Caki2 (cell line): Measurements from ENCODE around the gene CDH13. TPM values are rescaled to one million over a fixed set of nuclear protein-coding genes. Genes with fewer than 3 reads are reported as not detected.

Experiments
- DNase-seq: peaks from one replicate; pipeline ENCODE4 v3.0.0-alpha.2; 2015; ENCODE audit warnings: low read depth
- in situ Hi-C: cut with HindIII; loops from 2 replicates; pipeline ENCODE4 v1.10.0; 2016; ENCODE audit warnings: low sequenced_read_pairs, low pct_unique_long_range_greater_than_20kb, mixed read lengths
- total RNA-seq: library from RNA; depleted of rRNA; stranded (reverse); fragments of >200 nt; shearing (Covaris generic); gene quantifications from 2 replicates; pipeline ENCODE4 v1.2.3, GENCODE V29; 2014; ENCODE audit warnings: low replicate concordance

The CDH13 gene
- total RNA-seq, 1 experiment from 2014 or later: not detected

DNA sequence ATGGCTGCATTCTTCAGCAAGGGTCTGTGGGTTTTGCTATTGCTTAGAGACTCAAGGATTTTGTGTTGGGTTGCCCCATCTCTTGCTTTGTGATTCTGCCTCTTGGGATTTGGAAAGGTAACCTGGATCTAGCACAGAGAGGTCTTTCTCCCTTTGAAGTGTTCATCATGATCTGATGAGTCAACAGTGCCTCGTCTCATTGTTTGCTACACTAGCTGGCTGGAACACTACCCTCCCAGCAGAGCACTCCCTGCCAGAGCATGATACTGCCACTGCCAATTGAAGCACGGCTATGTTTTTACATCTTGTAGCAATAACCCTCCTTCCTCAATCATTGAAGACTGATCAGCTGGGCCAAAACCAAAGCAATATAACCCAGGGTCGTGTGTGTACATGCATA lies 361.0 kb downstream of the CDH13 start:
- in situ Hi-C loops: no loop called here
- no peak for DNase-seq

DNA sequence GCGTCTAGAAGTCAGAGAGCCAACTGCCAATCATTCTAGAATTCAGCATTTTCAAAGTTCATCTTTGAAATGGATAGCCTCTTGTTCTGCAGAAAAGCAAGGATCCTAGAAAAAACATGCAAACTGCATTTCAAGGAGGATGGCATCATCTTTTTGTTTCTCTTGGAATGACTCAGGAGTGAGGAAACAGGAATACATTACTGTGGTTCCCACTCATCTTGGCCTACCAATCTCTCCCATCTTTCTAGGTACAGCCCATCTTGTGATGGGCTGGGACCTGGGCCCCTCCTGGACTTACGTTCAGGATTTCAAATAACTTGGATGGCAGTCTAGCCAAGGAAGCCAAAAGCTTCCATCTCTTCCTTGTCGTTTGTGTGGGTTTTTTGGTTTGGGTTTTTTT lies 363.4 kb downstream of the CDH13 start:
- DNase-seq: peak; percentile 28
- in situ Hi-C loops: no loop called here

- in situ Hi-C loops: no loop called here
- no peak for DNase-seq
Measured at GRCh38 chr16:82991410-82991809, 364.6 kb downstream of the CDH13 start.

- no peak for DNase-seq
Measured at GRCh38 chr16:82991966-82992675, 365.4 kb downstream of the CDH13 start.

DNA sequence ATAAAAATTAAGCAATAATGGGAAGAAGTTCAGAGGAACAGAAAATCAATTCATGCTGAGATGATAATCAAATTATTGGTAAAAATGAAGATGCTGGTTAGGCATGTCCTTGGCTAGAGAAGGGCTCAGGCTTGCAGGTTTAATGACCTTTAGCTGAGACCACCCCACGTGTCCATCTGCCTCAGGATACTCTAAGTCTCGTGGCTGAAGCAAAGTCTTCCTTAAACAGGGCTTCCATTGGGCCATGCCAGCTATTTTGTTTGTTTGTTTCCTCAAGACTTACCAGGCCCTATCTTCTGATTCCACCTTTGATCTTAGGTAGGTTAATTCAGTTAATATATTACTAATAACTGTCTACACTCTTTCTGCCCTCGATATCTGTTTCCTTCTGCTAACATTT lies 366.0 kb downstream of the CDH13 start:
- in situ Hi-C loops: no loop called here
- DNase-seq: no peak

More at GRCh38 chr16:82991966-82992675, 365.4 kb downstream of the CDH13 start:
- in situ Hi-C loops: no loop called here

GRCh38 chr16:82993415-82993814 lies 366.6 kb downstream of the CDH13 start:
- no peak for DNase-seq
- in situ Hi-C loops: no loop called here

DNA sequence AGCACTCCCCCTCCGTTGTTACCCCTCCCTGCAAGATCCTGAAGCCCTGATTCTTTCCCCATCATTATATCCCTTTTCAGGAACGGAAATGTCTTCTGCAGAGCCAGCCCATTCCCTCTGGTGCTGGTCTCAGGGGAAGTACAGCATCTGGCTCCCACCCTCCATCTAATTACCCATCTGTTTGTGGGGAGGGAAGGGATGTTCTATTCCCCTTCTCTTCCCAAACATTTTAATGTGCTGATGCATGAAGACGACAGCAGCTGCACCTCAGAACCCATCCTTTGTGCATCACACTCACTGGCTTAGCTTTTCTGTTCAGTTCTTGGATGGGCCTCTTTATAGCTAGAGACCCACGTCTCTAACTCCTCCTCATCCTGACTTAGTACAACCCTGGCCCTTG lies 367.2 kb downstream of the CDH13 start:
- DNase-seq: no peak

GRCh38 chr16:82995286-82995923 lies 368.6 kb downstream of the CDH13 start:
- in situ Hi-C loops: no loop called here
- no peak for DNase-seq

More for the DNA sequence above, 367.2 kb downstream of the CDH13 start:
- in situ Hi-C loops: no loop called here

DNA sequence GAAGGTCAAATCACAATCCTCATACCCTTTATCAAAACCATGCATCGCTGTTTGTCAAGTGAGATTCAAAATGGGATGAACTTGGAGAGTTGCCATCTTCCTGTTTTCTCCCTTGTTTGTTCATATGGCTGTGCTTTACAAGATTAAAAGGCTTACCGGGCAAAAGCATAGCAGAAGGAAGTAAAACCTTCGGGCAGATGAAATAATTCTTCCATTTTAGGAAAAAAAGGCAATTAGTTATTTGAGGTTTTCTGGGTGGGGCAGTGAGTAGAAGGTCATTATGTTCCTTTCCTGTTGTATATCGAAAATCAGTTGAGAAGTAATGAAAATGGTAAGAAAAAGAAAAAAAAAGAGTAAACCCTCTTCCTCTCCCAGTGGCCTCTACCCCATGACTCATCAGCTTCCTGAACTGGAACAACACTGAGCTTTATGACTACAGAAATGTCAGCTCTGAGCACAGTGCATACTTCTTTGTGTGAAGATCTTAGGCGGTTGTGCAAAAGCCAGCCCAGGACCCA lies 369.2 kb downstream of the CDH13 start:
- peak; percentile 80 for DNase-seq
- in situ Hi-C loops: no loop called here

- no peak for DNase-seq
- in situ Hi-C loops: no loop called here
Measured at GRCh38 chr16:82996814-82997213, 370.0 kb downstream of the CDH13 start.

- in situ Hi-C loops: no loop called here
- DNase-seq: no peak
Measured at GRCh38 chr16:82999711-83000110, 372.9 kb downstream of the CDH13 start.

- peak; percentile 57 for DNase-seq
- in situ Hi-C loops: no loop called here
Measured at GRCh38 chr16:83002351-83003334, 375.9 kb downstream of the CDH13 start.

DNA sequence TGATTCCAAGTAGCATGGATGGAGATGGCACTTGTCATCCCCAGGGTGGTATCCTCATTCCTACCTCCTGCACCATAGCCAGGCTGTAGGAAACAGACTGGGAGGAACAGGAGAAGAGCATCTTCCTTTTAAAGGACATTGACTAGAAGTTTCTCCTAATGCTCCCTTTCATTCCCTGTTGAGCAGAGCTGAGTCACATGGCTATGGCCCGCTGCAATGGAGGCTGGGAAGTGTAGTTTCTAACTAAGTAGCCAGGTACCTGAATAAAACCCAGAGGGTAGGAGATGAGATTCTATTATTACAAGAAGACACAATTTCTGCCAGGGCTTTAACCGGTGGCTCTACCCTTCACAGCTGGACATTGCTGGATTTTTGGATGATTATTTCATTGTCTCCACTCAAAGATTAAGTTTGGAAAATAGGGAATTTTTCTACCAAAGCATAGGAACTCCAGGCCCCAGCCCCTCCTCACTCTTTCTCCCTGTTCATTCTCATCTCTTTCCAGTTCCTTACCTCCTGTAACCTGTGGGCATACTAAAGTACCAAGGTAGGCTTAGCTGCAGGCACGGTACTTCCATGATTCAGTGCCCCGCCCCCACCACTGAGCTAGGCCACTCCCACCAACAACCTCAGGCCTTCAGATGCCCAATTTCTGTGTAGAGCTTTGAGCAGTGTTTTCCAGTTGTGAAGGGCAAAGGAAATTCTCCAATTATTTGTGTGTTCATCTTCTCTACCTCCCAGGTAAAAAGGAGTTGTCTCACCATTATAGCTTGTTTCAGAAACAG lies 378.3 kb downstream of the CDH13 start:
- no peak for DNase-seq
- in situ Hi-C loops: no loop called here

- in situ Hi-C loops: no loop called here
- DNase-seq: no peak
Measured at GRCh38 chr16:83005653-83006160, 378.9 kb downstream of the CDH13 start.

- DNase-seq: no peak
- in situ Hi-C loops: no loop called here
Measured at GRCh38 chr16:83010776-83011720, 384.3 kb downstream of the CDH13 start.

GRCh38 chr16:83011939-83012338 lies 385.2 kb downstream of the CDH13 start:
- in situ Hi-C loops: no loop called here
- DNase-seq: no peak

GRCh38 chr16:83013071-83013470 lies 386.3 kb downstream of the CDH13 start:
- no peak for DNase-seq
- in situ Hi-C loops: no loop called here
